MM.1S (cell line): ENCODE data around the gene SPEF1.

Experiments used
- DNase-seq: peaks from one replicate; pipeline ENCODE4 v3.0.0-alpha.2; 2015
- H2AFZ ChIP-seq: fragments of 300-600 bp; sonication (generic); 2 replicates; pipeline ENCODE4 v1.6.0; 2016; ENCODE audit warnings: antibody characterized with exemption, low read length
- H3F3A ChIP-seq: fragments of 300-600 bp; sonication (generic); 2 replicates; pipeline ENCODE4 v1.6.1; 2016; ENCODE audit warnings: mild to moderate bottlenecking, antibody characterized with exemption, low read length, moderate library complexity, mixed read lengths; ENCODE audit not compliant: insufficient read depth
- H3K27ac ChIP-seq: fragments of 300-600 bp; sonication (generic); 2 replicates; pipeline ENCODE4 v1.5.1; 2016; ENCODE audit warnings: mild to moderate bottlenecking, low read length
- H3K27me3 ChIP-seq: fragments of 300-600 bp; sonication (generic); replicated peaks from 2 replicates; pipeline ENCODE4 v1.6.0; 2016; ENCODE audit warnings: low read length; ENCODE audit not compliant: insufficient read depth
- H3K36me3 ChIP-seq: fragments of 300-600 bp; sonication (generic); replicated peaks from 2 replicates; pipeline ENCODE4 v1.6.1; 2016; ENCODE audit warnings: mild to moderate bottlenecking, low read length, mixed read lengths; ENCODE audit not compliant: insufficient read depth
- H3K4me1 ChIP-seq: fragments of 300-600 bp; sonication (generic); 2 replicates; pipeline ENCODE4 v1.6.1; 2016; ENCODE audit warnings: low read length, mixed read lengths
- H3K4me2 ChIP-seq: fragments of 300-600 bp; sonication (generic); 2 replicates; pipeline ENCODE4 v1.6.0; 2016; ENCODE audit warnings: low read depth, low read length
- H3K4me3 ChIP-seq: fragments of 300-600 bp; sonication (generic); 2 replicates; pipeline ENCODE4 v1.5.1; 2016; ENCODE audit warnings: low read length, mixed read lengths
- H3K79me2 ChIP-seq: fragments of 300-600 bp; sonication (generic); 2 replicates; pipeline ENCODE4 v1.6.1; 2016; ENCODE audit warnings: mixed run types, low read length, mixed read lengths
- H3K9ac ChIP-seq: fragments of 300-600 bp; sonication (generic); 2 replicates; pipeline ENCODE4 v1.6.1; 2016; ENCODE audit warnings: low read length, mixed read lengths
- H3K9me2 ChIP-seq: fragments of 300-600 bp; sonication (generic); replicated peaks from 2 replicates; pipeline ENCODE4 v1.6.1; 2016; ENCODE audit warnings: mild to moderate bottlenecking, low read length, mixed read lengths; ENCODE audit not compliant: insufficient read depth
- H3K9me3 ChIP-seq: fragments of 300-600 bp; sonication (generic); replicated peaks from 2 replicates; pipeline ENCODE4 v1.6.1; 2016; ENCODE audit warnings: mild to moderate bottlenecking, low read length, mixed read lengths; ENCODE audit not compliant: insufficient read depth
- H4K20me1 ChIP-seq: fragments of 300-600 bp; sonication (generic); 2 replicates; pipeline ENCODE4 v1.6.1; 2016; ENCODE audit warnings: mild to moderate bottlenecking, low read length, moderate library complexity, mixed read lengths; ENCODE audit not compliant: insufficient read depth
- EZH2 ChIP-seq: fragments of 300-600 bp; sonication (generic); optimal IDR thresholded peaks from 2 replicates; pipeline ENCODE3; 2017; ENCODE audit warnings: low read depth, mild to moderate bottlenecking, antibody characterized with exemption, low read length, mixed read lengths
- EZH2phosphoT487 ChIP-seq: fragments of 300-600 bp; sonication (generic); IDR thresholded peaks from 2 replicates; pipeline ENCODE4 v1.6.1; 2018; ENCODE audit warnings: antibody characterized with exemption, low read length
- TF ChIP-seq, protein P1 (sequence below): fragments of 300-600 bp; sonication (generic); IDR thresholded peaks from 2 replicates; pipeline ENCODE4 v1.5.1; 2016; ENCODE audit warnings: antibody characterized with exemption, low read length, mixed read lengths

SPEF1 gene

DNA sequence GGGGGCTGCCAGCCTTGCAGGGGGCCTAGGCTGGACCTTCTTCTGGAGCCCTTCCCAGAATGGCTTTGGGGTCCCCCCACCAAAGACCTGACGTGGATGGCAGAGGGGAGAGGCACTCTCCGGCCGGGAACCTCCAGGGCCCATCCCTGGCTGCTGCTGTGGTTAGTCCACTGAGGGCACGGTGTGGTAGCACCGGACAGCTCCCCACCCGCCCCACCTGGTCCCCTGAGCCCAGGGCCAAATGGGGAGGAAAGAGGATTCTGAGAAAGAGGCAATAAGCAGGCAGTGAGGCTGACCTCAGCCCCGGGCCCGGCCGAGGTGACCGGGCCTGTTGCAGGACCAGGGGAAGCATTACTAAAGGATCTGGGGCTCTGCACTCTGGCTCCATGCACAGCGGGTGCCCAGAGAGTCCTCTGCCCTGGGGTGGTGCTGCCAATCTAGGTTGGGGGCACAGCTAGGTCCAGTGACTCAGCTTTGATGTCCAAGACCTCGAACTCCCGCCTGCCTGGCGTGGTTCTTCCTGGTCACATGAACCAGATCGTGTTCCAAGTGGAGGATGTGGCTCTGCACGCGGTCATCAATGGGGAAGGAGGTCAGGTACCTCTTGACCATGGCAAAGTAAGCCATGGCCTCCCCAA, 3.1 kb upstream of the SPEF1 start:
- no peaks in the 10 kb centered on the region for H3K9me3 ChIP-seq
- H3K4me2 ChIP-seq, result no peak overlapping the region
- H3K36me3 ChIP-seq, result no peaks in the 10 kb centered on the region
- no peak overlapping the region for H3K9ac ChIP-seq
- TF ChIP-seq EZH2phosphoT487, result no peak
- no peak for TF ChIP-seq EZH2
- TF ChIP-seq, protein P1, sequence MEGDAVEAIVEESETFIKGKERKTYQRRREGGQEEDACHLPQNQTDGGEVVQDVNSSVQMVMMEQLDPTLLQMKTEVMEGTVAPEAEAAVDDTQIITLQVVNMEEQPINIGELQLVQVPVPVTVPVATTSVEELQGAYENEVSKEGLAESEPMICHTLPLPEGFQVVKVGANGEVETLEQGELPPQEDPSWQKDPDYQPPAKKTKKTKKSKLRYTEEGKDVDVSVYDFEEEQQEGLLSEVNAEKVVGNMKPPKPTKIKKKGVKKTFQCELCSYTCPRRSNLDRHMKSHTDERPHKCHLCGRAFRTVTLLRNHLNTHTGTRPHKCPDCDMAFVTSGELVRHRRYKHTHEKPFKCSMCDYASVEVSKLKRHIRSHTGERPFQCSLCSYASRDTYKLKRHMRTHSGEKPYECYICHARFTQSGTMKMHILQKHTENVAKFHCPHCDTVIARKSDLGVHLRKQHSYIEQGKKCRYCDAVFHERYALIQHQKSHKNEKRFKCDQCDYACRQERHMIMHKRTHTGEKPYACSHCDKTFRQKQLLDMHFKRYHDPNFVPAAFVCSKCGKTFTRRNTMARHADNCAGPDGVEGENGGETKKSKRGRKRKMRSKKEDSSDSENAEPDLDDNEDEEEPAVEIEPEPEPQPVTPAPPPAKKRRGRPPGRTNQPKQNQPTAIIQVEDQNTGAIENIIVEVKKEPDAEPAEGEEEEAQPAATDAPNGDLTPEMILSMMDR, result no peak
- DNase-seq, result no peak
- H4K20me1 ChIP-seq, result no peaks in the 10 kb centered on the region
- H3K79me2 ChIP-seq, result peaks cover 8% of the 10 kb centered on the region; the same call in 1 of the 2 replicates
- peaks cover 9% of the 10 kb centered on the region for H3K4me1 ChIP-seq
- H3K27ac ChIP-seq, result no peak overlapping the region
- no peak overlapping the region for H3K4me3 ChIP-seq
- H3F3A ChIP-seq, result peaks cover 10% of the 10 kb centered on the region
- no peak overlapping the region for H2AFZ ChIP-seq
- H3K9me2 ChIP-seq, result no peaks in the 10 kb centered on the region
- peaks cover 6% of the 10 kb centered on the region for H3K27me3 ChIP-seq

DNA sequence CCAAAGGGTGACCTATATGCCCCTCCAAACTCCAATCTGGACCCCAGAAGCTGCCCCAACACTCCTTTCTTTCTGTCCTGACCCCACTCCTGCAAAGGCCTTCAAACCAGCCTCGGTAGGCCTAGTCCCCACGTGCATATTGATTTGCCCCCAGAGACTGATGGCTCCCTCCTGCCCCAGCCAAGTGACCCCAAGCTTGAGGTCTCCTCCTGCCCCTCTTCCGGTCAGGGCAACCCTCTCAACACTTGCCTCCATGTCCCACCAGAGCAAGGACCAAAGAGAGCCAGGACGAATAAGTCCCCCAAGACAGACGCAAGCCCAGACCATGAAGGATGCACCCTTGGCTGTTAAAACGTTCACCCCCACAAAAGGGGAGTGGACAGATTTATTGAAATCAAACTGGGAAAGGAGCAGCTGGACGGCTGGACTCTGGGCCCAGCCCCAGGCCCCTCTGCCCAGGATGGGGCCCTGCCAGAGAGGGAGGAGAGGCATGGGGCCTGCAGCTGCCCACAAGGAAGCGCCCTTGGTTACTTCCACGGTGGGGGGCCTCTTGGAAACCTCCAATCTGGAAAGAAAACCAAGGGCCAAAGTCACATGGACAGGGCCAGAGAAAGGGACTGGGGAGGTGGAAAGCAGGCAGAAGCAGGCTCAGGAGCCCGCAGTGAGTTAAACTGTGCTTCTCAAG, 2.4 kb upstream of the SPEF1 start:
- peaks cover 13% of the 10 kb centered on the region for H3K27me3 ChIP-seq
- no peak overlapping the region for H2AFZ ChIP-seq
- H3K9me2 ChIP-seq, result no peaks in the 10 kb centered on the region
- H3K79me2 ChIP-seq, result peaks cover 8% of the 10 kb centered on the region; the same call in 1 of the 2 replicates
- no peak overlapping the region for H3K9ac ChIP-seq
- no peak for DNase-seq
- no peak overlapping the region for H3K4me2 ChIP-seq
- H3K36me3 ChIP-seq, result no peaks in the 10 kb centered on the region
- no peak overlapping the region for H3K4me3 ChIP-seq
- H3K9me3 ChIP-seq, result no peaks in the 10 kb centered on the region
- H3F3A ChIP-seq, result peaks cover 10% of the 10 kb centered on the region
- TF ChIP-seq EZH2, result no peak
- no peak for TF ChIP-seq EZH2phosphoT487
- TF ChIP-seq, protein P1, result no peak
- no peaks in the 10 kb centered on the region for H4K20me1 ChIP-seq
- peaks cover 9% of the 10 kb centered on the region for H3K4me1 ChIP-seq
- H3K27ac ChIP-seq, result no peak overlapping the region

DNA sequence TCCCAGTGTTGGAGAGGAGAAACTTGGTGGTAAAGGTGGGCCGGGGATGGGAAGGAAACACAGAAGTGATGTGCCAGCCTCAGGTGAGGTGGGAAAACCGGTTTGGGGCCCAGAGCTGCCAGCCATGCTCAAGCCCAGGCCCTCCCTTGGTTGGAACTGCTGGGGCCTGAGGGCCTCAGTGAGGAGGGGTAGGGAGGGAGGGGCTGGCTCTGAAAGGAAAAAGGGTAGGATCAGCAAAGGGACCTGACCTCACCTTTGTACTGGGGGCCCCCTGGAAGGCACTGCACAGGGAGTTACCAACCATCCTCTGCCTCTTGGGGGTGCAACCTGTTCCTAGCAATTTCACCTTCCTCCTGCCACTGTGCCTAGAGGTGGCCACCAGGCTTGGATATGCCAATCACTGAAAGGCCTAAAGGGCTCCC, 1.8 kb upstream of the SPEF1 start:
- no peak overlapping the region for H3K27ac ChIP-seq
- no peak overlapping the region for H2AFZ ChIP-seq
- H3K9me3 ChIP-seq, result no peaks in the 10 kb centered on the region
- no peak overlapping the region for H3K9ac ChIP-seq
- no peaks in the 10 kb centered on the region for H3K36me3 ChIP-seq
- peaks cover 9% of the 10 kb centered on the region for H3K4me1 ChIP-seq
- peaks cover 8% of the 10 kb centered on the region; the same call in 1 of the 2 replicates for H3K79me2 ChIP-seq
- H3K27me3 ChIP-seq, result peaks cover 19% of the 10 kb centered on the region
- no peak overlapping the region for H3K4me3 ChIP-seq
- H4K20me1 ChIP-seq, result no peaks in the 10 kb centered on the region
- H3K9me2 ChIP-seq, result no peaks in the 10 kb centered on the region
- no peak for DNase-seq
- TF ChIP-seq, protein P1, result no peak
- TF ChIP-seq EZH2phosphoT487 (no peak), EZH2 (no peak)
- H3F3A ChIP-seq, result peaks cover 10% of the 10 kb centered on the region
- H3K4me2 ChIP-seq, result no peak overlapping the region
